HG02759 (cell line): ENCODE data around the gene PDIA2.
"Not testable (repeated sequence)": the region's sequence is repeated elsewhere in the genome, so short reads cannot be mapped to it uniquely, and the experiment has no call there.

Source experiments
- ATAC-seq: cut with Tn5 transposase; IDR thresholded peaks from one replicate; pipeline ENCODE4 v1.9.1; 2021; ENCODE audit warnings: mild to moderate bottlenecking, moderate library complexity; ENCODE audit not compliant: unreplicated experiment

PDIA2 gene

GRCh38 chr16:283033-283805 is at the start of gene PDIA2:
Gene PDIA2, plus strand, starts transcription at chr16:283164. Its CDS starts 6 bp downstream, at chr16:283170.
- no peak for ATAC-seq

GRCh38 chr16:234468-235305 is 48.3 kb upstream of the PDIA2 start, which contains the start of gene FAM234A:
Gene FAM234A, plus strand, starts transcription at chr16:234821. Its CDS starts 19,593 bp downstream, at chr16:254414.
- ATAC-seq, result peak; percentile 88

GRCh38 chr16:239948-240277 is 43.1 kb upstream of the PDIA2 start:
- ATAC-seq, result no peak

GRCh38 chr16:240559-240958 is 42.4 kb upstream of the PDIA2 start:
- ATAC-seq, result no peak

GRCh38 chr16:242281-242680 is 40.7 kb upstream of the PDIA2 start:
- no peak for ATAC-seq

- no peak for ATAC-seq
These were observed 39.6 kb upstream of the PDIA2 start for GRCh38 chr16:243348-243747.

- no peak for ATAC-seq
These were observed 37.9 kb upstream of the PDIA2 start for GRCh38 chr16:245105-245504.

- ATAC-seq, result no peak
These were observed 35.9 kb upstream of the PDIA2 start for GRCh38 chr16:247027-247426.

- ATAC-seq, result no peak
These were observed 33.5 kb upstream of the PDIA2 start for GRCh38 chr16:249431-249830.

- ATAC-seq, result no peak
These were observed 30.3 kb upstream of the PDIA2 start for GRCh38 chr16:252366-253337.

- no peak for ATAC-seq
These were observed 29.1 kb upstream of the PDIA2 start for GRCh38 chr16:253833-254232.

- no peak for ATAC-seq
These were observed 28.5 kb upstream of the PDIA2 start for GRCh38 chr16:254461-254860.

GRCh38 chr16:255183-255582 is 27.8 kb upstream of the PDIA2 start:
- ATAC-seq, result no peak

GRCh38 chr16:258091-258490 is 24.9 kb upstream of the PDIA2 start:
- not testable (repeated sequence) for ATAC-seq

GRCh38 chr16:259226-259625 is 23.7 kb upstream of the PDIA2 start:
- ATAC-seq, result no peak

GRCh38 chr16:259814-260253 is 23.1 kb upstream of the PDIA2 start:
- no peak for ATAC-seq

- ATAC-seq, result no peak
These were observed 22.6 kb upstream of the PDIA2 start for GRCh38 chr16:260326-260725.

GRCh38 chr16:261031-261691 is 21.8 kb upstream of the PDIA2 start:
- ATAC-seq, result no peak

GRCh38 chr16:262121-262745 is 20.7 kb upstream of the PDIA2 start:
- ATAC-seq, result no peak
